Measurements from ENCODE around the gene UBL5.

The UBL5 gene

DNA sequence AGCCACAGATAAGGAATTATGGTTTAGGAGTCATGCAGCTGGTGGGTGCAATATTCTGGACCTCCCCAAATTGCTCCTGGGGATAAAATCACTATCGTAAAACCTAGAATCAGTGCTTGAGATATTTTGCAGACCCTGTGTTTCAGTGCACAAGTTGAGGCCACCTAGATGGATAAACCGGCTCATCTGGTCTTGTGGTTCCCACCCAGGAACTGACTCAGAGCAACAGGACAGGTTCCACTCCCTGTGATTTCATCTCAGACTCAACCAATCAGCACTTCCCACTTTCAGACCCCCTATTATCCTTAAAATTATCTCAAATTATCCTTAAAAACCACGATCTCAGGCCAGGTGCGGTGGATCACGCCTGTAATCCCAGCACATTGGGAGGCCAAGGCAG is 29.8 kb upstream of the UBL5 start:
- TF ChIP-seq, protein P1, sequence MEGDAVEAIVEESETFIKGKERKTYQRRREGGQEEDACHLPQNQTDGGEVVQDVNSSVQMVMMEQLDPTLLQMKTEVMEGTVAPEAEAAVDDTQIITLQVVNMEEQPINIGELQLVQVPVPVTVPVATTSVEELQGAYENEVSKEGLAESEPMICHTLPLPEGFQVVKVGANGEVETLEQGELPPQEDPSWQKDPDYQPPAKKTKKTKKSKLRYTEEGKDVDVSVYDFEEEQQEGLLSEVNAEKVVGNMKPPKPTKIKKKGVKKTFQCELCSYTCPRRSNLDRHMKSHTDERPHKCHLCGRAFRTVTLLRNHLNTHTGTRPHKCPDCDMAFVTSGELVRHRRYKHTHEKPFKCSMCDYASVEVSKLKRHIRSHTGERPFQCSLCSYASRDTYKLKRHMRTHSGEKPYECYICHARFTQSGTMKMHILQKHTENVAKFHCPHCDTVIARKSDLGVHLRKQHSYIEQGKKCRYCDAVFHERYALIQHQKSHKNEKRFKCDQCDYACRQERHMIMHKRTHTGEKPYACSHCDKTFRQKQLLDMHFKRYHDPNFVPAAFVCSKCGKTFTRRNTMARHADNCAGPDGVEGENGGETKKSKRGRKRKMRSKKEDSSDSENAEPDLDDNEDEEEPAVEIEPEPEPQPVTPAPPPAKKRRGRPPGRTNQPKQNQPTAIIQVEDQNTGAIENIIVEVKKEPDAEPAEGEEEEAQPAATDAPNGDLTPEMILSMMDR (IDR thresholded peaks at IDR 0.05; ENCODE audit: low read length, missing control alignments) = no peak
- no peak overlapping the region for H3K4me3 ChIP-seq (replicated peaks; ENCODE audit: low read depth, low read length)
- DNase-seq (ENCODE audit: low read depth) = no peak

DNA sequence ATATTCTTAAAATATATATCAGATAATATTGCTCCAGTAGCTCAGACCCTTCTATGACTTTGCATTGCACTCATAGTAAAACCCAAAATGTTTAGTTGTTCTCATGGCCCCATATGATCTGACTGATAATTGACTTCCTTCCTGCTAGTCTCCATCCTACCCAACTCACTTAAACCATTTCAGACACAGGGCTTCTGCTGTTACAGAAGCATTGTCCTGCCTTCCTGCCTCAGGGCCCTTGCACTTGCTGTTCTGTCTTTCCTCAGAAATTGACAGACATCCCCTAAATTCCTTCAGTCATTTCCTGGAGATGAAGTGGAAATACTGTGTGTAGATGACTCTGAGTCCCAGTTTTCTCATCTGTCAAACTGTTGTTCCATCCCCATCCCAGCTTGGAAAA is 28.6 kb upstream of the UBL5 start:
- no peak overlapping the region for H3K4me3 ChIP-seq (replicated peaks; ENCODE audit: low read depth, low read length)
- TF ChIP-seq, protein P1 (IDR thresholded peaks at IDR 0.05; ENCODE audit: low read length, missing control alignments) = no peak
- DNase-seq (ENCODE audit: low read depth) = no peak

DNA sequence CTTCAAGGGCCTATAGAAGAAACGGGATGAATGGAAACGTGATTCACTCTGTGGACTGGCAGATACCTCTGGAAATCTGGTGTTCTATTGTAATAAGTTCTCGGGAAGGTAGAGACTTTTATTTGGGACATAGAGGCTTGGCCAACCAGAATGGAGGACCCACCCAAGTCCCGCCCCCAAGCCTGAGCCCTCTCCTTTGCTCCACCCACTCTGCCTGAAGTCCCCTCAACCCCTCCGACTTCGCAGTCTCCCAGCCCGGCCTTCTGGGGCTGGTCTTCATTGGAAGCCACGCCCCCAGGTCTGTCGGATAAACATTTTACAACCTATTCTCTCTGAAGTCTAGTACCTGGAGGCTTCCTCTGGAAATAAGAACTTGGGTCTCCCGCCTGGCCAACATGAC is 25.7 kb upstream of the UBL5 start:
- DNase-seq (ENCODE audit: low read depth) = no peak
- no peak overlapping the region for H3K4me3 ChIP-seq (replicated peaks; ENCODE audit: low read depth, low read length)
- TF ChIP-seq, protein P1 (IDR thresholded peaks at IDR 0.05; ENCODE audit: low read length, missing control alignments) = no peak

- H3K4me3 ChIP-seq (replicated peaks; ENCODE audit: low read depth, low read length) = no peak overlapping the region
- DNase-seq (ENCODE audit: low read depth) = no peak
- TF ChIP-seq, protein P1 (IDR thresholded peaks at IDR 0.05; ENCODE audit: low read length, missing control alignments) = no peak
These were observed 20.9 kb upstream of the UBL5 start for GRCh38 chr19:9806803-9807202.

DNA sequence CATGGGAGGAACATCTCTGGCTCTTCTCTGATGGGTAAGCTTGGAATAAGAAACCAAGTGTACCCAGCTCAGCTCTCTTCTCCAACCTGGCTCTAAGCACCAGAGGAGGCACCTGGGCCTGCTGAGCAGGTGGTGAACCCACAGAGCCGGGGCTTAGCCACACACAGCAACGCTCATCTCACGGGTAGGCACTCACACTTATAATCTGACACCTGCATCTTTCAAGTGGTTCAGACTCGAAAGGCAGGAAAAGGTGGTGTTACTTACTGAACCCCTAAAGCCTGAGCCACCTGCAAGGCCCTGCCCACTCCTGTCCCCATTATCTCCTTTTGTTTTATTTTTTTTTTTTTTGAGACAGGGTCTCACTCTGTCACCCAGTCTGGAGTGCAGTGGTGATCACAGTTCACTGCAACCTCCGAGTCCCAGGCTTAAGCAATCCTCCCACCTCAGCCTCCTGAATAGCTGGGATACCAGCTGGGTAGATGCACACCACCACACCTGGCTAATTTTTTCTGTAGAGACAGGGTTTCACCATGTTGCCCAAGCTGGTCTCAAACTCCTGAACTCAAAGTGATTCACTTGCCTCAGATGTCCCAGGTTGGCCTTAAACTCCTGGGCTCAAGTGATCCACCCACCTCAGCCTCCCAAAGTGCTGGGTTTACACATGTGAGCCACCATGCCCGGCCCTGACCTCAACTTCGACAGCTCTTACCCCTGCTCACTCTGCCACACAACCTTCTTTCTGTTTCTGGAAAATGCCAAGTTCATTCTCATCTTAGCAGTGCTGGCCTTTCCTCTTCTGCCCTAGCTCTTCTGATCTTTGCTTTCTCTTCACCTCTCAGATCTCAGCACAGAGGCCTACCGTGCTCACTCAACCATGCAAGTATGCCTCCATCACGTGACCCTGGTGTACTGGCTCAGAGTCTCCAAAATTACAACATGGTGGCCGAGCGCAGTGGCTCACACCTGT is 18.6 kb upstream of the UBL5 start:
- TF ChIP-seq, protein P1 (IDR thresholded peaks at IDR 0.05; ENCODE audit: low read length, missing control alignments) = no peak
- DNase-seq (ENCODE audit: low read depth) = no peak
- no peak overlapping the region for H3K4me3 ChIP-seq (replicated peaks; ENCODE audit: low read depth, low read length)

DNA sequence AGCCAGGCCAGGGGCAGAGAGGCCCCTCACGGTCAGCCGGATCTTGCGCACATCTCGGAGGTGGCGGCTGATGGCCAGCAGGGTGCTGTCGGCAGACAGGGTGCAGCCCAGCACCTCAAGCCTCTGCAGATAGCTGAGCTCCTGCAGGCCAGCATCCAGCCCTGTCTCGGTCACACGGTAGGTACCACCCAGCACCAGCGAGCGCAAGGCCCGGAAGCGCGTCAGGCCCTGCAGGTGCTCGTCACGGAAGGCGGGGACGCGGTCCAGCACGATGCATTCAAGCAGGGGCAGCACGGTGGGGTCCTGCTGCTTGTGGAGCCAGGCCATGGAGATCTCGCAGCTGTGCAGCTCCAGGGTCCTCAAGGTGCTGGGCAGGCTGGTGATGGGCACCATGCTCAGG is 16.6 kb upstream of the UBL5 start:
- TF ChIP-seq, protein P1 (IDR thresholded peaks at IDR 0.05; ENCODE audit: low read length, missing control alignments) = no peak
- no peak overlapping the region for H3K4me3 ChIP-seq (replicated peaks; ENCODE audit: low read depth, low read length)
- no peak for DNase-seq (ENCODE audit: low read depth)
